ENCODE results near the gene OR51B2. TPM values are rescaled to one million over a fixed set of nuclear protein-coding genes. Genes with fewer than 3 reads are reported as not detected.

OR51B2 gene
- total and polyA plus RNA-seq, 10 of the 15 experiments (the other 5 are each of a cell fraction or from before 2014, with no cell fraction given) = 0.29 TPM; not detected in 9

- Histone ChIP-seq H3K4me1 (ENCODE audit: control insufficient read depth, insufficient read depth, low read length) (no peaks in the 10 kb centered on the region), H3K27me3 (replicated peaks in 1 of 2; ENCODE audit: control insufficient read depth in 2 of 2, insufficient read depth in 2 of 2, low read length in 1 of 2) (no peaks in the 10 kb centered on the region), H3K27ac (ENCODE audit: control insufficient read depth, insufficient read depth) (no peak overlapping the region), H3K36me3 (ENCODE audit: control insufficient read depth in 2 of 2, insufficient read depth in 2 of 2, low read length in 1 of 2) (no peaks in the 10 kb centered on the region), H2AFZ (ENCODE audit: control insufficient read depth, low read depth, low read length) (no peak overlapping the region), H4K20me1 (ENCODE audit: control insufficient read depth, insufficient read depth) (no peaks in the 10 kb centered on the region), H3K9me3 (replicated peaks; ENCODE audit: control insufficient read depth, insufficient read depth, low read length) (no peaks in the 10 kb centered on the region), H3K9ac (ENCODE audit: control insufficient read depth, insufficient read depth, low read length) (no peak overlapping the region), H3K4me3 (no peak overlapping the region), H3K4me2 (ENCODE audit: control insufficient read depth, insufficient read depth) (no peak overlapping the region), H3K79me2 (ENCODE audit: control insufficient read depth, insufficient read depth, low read length) (no peaks in the 10 kb centered on the region)
- SMC1A ChIA-PET (ENCODE audit: uncharacterized antibody, unreplicated experiment) = interaction anchor here (1.3 kb wide), 1 partner anchor 10 kb away, joined by 4 read pairs; no protein-coding TSS in a partner anchor
- RAD21 ChIA-PET (ENCODE audit: unreplicated experiment) = no interaction called here
- in situ Hi-C loops (cut with MboI) = no loop called here
- no TSS peak for BruUV-seq (replicated peaks)
- TF ChIP-seq KDM1A (IDR thresholded peaks at IDR 0.05; ENCODE audit: borderline replicate concordance) (no peak), SMAD1 (IDR thresholded peaks at IDR 0.05; ENCODE audit: low read depth, partially characterized antibody) (no peak), REST (IDR thresholded peaks at IDR 0.05; ENCODE audit: low read depth, low read length) (no peak), MTA3 (IDR thresholded peaks at IDR 0.05; ENCODE audit: borderline replicate concordance, low read length) (no peak), NFYB (IDR thresholded peaks at IDR 0.05; ENCODE audit: insufficient read depth, low read depth, low read length) (no peak), HDAC6 (IDR thresholded peaks at IDR 0.05; ENCODE audit: unreplicated experiment) (no peak), SREBF1 (IDR thresholded peaks at IDR 0.05; ENCODE audit: low read length) (no peak), RCOR1 (conservative IDR thresholded peaks at IDR 0.05; ENCODE audit: low read depth, low read length) (no peak)
- POLR2A ChIA-PET = no interaction called here
- CTCF ChIA-PET = no interaction called here
- no peak for FAIRE-seq
- ATAC-seq = no peak; the same call in 2 of the 3 replicates
- no peak for DNase-seq (ENCODE audit: low read depth, low spot score)
- intact Hi-C loops (cut with micrococcal nuclease; ENCODE audit: unreplicated experiment) = no loop called here
- 31% methylated on average over 4 of the region's 4 CpGs for WGBS (ENCODE audit: insufficient coverage, insufficient replicate concordance, low lambda C conversion rate, missing lambda C conversion rate)
These were observed 38.3 kb downstream of the OR51B2 start for GRCh38 chr11:5285703-5286340.

All from GM12878 (cell line).